HG02759 (cell line): ENCODE results near the gene SIRPG.
"Not testable (repeated sequence)": the region's sequence is repeated elsewhere in the genome, so short reads cannot be mapped to it uniquely, and the experiment has no call there.

Experiments
- ATAC-seq: cut with Tn5 transposase; IDR thresholded peaks from one replicate; pipeline ENCODE4 v1.9.1; 2021; ENCODE audit warnings: mild to moderate bottlenecking, moderate library complexity; ENCODE audit not compliant: unreplicated experiment

Gene SIRPG

DNA sequence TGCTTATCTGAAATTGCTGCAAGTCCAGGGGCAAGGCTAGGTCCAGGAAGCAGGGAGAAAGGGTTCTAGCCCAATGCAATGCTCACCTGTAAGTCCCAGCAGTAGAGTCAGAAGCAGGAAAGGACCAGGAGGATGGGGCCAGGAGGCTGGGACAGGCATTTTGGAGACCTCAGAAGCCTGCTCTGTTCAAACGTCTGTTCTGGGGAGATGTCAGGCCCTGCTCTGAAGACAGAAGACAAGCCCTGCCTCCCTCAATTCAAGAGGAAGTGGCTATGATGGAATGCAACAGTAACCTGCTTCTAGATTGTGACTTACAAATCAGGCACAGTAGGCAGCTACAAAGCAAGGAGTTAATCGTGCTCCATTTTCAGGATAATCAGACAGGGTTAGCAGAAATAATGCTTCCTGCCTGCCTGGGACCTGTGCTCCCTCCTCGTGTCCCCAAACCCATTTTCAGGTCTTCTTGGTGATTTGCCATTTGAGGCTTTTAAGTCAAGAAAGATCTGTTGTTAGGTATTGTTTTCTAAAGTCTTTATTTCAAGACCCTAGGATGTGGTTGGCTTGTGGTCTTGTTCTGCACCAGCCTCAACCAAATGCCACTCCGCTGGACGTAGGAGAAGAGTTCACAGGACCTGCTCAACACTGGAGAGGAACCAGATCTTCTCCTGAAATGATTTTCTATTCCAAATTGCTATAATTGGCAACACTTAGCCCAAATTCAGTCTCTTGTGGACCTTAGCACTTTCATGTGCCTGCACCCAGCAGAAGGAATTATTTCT is at the start of gene SIRPG:
TSS of gene SIRPG (minus strand) at position 224 of the 779 bp plus-strand sequence. CDS start at position 159, 65 bp downstream.
- ATAC-seq: no peak

DNA sequence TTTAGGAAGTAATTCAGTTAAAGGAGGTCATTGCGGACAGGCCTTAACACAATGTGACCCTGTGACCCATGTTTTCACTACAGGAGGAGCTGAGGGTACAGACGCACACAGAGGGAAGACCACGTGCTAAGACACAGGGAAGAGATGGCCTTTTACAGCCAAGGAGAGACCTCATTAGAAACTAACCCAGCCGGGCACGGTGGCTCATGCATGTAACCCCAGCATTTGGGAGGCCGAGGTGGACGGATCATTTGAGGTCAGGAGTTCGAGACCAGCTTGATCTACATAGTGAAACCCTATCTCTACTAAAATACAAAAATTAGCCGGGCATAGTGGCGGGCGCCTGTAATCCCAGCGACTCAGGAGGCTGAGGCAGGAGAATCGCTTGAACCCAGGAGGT is 49.3 kb upstream of the SIRPG start:
- ATAC-seq: not testable (repeated sequence)

DNA sequence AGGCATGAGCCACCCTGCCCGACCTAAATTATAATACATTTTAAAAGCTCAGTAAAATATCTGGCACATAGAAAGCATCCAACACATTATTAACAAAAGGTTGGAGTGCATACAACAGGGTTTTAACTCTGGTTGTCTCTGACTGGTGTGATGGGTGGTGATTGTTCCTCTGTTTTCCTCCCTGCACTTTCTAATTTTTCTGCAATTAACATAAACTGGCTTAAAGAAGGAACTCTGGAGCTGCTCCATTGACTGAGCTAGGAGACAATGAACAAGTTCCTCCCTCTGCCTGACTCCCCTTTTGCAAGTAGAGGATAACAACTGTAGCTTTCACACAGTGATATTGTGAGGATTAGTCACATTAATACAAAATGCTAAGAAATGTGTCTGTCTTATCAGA is 48.5 kb upstream of the SIRPG start:
- no peak for ATAC-seq

GRCh38 chr20:1702855-1703254 is 45.3 kb upstream of the SIRPG start:
- no peak for ATAC-seq

DNA sequence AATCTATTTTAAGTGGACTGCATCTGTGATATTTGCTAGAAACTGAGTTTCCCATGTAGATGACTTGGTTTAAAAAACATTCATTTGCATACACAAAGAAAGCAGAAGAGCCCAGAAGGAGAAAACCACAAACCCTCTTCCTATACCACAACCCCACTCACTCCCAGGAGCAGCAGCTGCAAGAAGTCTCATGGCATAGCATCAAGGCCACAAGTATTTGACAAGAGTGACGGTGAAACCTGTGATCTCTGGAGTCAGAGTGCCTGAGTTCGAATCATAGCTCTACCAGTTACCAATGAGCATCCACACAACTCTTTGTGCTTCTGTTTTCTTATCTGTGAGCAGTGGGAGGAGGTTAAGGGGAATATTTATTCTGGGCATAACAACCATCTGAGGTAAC is 44.7 kb upstream of the SIRPG start:
- no peak for ATAC-seq

- ATAC-seq: no peak
Measured at GRCh38 chr20:1700990-1701389, 43.4 kb upstream of the SIRPG start.

- no peak for ATAC-seq
Measured at GRCh38 chr20:1697592-1697991, 40.0 kb upstream of the SIRPG start.

DNA sequence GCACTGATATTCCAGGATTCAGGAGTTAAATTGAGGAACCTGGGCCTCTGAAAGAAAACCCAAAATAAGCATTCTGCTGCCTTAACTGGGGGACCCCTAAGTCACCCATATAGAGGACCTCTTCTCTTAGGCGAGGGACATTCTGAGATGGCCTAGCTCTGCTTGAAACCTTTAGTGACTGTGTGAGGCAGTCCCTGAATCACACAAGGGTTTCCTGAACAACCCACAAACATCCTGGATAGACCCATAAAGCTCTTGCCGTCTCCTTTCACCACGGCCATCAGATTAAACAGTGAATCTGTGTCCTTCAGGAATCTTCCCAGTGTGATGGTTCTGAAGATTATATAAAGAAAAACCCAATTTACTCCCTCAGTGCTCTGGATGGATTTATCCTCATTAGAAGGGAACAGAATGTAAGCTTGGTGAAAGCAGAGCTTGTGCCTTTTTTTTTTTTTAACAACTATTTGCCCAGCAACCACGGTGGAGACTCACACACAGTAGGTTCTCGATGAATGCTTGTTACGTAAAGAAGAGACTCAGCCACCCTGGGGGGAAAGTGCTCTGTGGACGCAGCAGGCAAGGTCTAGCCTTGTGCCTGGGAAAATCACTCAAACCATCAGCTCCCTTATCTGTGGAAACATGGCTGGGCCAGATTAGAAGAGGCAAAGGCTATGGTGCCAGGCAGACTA is 39.1 kb upstream of the SIRPG start:
- ATAC-seq: no peak

DNA sequence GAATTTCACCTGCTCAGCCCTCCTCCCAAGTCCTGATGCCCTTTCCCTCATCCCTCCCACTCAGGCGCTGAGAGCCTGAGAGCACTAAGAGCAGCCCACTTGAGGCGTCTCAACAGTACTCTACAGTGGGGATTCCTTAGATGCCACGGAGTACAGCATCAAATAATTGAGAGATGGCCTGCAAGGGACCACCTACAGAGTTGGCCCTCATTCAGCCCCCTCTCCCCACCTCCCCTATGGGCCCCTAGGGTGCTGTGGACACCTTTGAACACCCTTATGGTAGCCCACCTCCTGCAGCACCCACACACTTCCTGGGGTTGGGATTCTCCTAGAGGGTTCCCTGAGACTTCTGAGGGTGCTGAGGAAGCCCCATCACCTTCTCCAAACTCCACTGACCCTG is 37.1 kb upstream of the SIRPG start:
- no peak for ATAC-seq

GRCh38 chr20:1693427-1693826 is 35.8 kb upstream of the SIRPG start:
- ATAC-seq: no peak

GRCh38 chr20:1689721-1690120 is 32.1 kb upstream of the SIRPG start:
- ATAC-seq: no peak

DNA sequence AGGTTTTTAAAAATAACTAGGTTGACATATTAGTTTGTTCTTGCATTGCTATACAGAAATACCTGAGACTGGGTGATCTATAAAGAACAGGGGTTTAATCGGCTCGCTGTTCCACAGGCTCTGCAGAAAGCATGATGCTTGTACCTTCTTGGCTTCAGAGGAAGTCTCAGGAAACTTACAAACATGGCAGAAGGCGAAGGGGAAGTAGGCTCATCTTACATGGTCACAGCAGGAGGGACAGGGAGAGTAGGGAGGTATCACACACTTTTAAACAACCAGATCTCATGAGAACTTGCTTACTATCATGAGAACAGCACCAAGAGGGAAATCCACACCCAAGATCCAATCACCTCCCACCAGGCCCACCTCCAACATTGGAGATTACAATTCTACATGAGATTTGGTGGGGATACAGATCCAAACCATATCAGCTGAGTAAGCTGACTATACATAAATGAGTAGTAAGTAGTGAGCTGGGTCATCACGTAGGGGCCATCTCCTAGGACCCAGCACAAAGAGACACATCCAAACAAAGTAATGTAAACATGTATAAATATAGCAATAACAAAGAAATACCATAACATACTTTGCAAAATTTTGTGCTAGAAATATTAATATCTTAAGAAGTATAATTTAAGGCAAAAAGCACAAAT is 31.4 kb upstream of the SIRPG start:
- ATAC-seq: no peak

DNA sequence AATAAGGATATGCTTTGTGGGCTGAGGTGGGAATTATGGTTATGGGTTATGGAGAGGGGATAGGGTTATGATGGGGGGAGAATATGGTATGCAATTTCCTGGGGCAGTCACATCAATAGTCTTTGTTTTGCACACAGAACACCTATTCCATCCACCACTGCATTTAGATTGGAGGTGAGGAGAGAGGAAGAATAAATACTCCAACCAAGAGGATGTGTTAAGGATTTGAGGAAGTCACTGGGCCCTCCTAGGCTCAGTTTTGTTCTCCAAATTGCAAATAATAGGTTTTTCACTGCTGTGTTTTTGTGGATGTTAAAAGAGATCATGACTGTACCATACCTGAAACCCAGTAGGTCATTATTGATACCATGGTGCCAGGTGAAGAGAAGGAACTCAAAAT is 29.5 kb upstream of the SIRPG start:
- no peak for ATAC-seq

DNA sequence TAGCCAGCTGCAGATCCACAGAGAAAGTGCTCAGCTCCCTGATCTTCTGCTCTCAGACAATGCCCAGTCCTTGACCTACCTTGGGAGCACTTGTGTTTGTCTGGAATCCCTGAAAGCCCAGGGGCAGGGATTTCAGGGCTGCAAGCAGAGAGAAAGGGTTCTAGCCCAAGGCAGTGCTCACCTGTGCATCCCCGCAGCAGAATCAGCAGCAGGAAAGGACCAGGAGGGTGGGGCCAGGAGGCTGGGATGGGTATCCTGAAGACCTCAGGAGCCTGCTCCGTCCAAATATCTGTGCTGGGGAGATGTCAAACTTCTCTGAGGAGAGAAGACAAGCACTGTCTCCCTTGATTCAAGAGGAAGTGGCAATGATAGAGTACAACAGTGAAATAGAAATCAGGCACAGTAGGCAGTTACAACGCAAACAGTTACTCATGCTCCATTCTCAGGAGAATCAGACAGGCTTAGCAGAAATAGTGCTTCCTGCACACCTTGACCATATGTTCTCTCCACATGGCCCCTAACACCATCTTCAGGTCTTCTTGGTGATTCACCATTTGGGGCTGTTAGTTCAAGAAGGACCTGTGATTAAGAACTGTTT is 28.7 kb upstream of the SIRPG start:
- no peak for ATAC-seq

DNA sequence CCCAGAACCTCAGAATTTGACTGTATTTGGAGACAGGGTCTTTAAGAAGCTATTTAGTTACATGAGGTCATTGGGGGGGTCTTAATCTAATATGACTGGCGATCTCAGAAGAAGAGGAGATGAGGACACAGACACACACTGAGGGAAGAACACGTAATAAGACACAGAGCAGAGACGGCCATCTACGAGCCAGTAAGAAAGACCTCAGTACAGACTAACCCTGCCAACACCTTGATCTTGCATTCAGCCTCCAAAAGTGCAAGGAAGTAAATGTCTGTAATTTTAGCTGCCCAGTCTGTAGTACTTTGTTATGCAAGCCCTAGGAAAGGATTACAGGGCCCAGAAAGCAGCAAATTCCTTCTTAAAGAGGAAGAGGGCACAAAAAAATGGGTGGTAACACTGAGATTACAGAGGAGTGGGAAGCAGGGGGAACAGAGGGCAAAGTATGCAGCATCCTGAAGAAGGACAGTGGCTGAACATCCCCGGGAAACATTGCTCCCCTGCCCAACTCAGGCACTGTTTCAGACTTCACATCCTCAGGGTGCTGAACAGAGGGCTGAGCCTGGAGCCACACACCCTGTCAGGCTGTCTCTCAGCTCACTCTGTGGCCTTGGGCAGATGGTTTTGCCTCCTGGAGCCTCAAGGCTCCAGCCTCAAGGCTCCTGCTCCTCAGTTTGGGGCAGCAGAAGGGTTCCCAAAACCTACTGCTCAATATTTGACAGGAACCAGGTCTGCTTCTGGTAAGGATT is 27.9 kb upstream of the SIRPG start:
- ATAC-seq: no peak

DNA sequence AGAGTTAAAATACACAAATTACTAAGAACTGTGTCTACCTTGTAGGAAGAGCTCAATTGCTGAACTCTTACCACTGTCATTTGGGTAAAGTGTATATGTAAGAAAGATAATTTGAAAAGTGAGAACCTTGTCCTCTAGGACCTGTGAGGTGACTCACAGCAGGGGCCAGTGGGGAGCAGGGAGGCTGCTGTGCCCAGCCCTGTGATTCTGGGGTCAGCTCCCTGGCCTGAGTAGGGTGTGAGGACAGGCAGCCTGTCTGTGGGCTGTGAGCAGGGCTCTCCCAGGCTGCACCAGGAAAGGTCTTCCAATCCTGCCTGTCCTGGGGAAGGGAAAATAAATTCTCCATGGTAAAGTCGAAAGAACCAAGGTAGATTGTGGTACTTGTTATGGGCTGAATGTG is 27.3 kb upstream of the SIRPG start:
- no peak for ATAC-seq

DNA sequence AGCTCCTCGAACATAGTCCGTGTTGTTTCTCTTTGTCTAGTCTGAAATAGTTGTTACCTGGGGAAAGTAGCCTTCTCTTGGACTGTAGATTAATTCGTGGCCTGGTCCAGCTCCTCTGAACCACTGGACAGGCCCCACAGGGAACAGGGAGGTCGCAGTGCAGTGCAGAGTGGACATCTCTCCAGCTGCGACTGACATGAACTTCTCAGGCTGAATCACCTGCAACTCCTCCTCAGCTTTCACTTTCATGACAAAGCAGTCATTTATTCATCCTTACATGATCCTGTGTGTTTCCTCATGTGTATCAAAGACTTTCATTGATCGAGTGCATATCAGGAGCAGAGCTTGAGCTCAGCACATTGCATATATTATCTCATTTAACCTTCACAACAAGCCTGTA is 19.1 kb upstream of the SIRPG start:
- no peak for ATAC-seq

- ATAC-seq: no peak
Measured at GRCh38 chr20:1674990-1675780, 17.6 kb upstream of the SIRPG start.

DNA sequence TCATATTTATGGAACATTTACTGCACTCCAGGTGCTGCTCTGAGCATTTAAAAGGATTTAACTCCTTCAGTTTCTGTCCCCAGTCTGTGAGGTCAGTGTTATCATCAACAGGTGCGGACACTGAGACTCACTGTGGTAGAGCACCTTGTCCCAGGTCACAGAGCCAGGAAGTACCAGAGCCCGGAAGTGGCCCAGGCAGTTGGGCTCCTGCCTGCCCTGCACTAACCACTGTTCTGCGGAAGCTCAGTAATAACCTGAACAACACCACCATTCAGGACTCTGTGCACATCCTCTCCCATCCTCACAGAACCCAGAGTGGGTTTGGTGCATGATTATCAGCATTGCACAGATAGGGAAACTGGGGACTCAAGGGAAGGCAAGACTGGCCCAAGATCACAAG is 16.8 kb upstream of the SIRPG start:
- no peak for ATAC-seq

GRCh38 chr20:1673424-1673823 is 15.8 kb upstream of the SIRPG start:
- no peak for ATAC-seq
